SK-N-MC (cell line): ENCODE data around the gene MCC.

ENCODE experiments used
- EZH2 ChIP-seq: fragments of 200-600 bp; sonication (generic); IDR thresholded peaks from one replicate; pipeline ENCODE4 v1.6.1; 2017; ENCODE audit warnings: antibody characterized with exemption
- POLR2AphosphoS5 ChIP-seq: IDR thresholded peaks from 2 replicates; pipeline ENCODE4 v1.6.1; 2012; ENCODE audit warnings: mild to moderate bottlenecking, low read depth, low read length, borderline replicate concordance

DNA sequence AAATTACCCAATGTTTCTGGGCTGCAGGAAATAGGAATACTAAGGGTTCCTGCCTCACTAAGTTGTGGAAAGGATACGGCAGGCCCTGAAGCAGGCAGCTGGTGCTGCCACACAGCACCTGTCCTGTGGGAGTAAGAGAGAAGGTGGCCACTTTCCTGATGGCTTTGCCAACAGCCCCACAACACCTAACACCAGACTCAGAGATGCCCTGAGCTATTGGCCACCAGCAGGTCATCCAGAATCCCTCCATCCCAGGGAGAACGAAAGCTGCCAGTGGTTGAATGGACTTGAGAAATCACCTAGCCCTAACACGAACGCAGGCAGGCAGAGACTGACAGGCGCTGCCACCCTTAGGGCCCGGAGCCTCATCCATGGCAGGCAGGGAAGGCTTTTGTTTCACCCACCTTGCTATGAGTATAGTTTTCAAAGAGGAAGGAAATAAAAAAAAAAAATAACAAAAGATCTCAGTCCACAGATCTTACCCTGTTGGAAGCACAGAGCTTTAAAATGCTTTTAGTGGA is 429.5 kb downstream of the MCC start:
- no peak for TF ChIP-seq EZH2
- TF ChIP-seq POLR2AphosphoS5 = no peak
